ENCODE results near the gene SYP.
A peak's percentile ranks its signal among the peaks of the same experiment; 100 is the strongest.

The SYP gene

GRCh38 chrX:49171752-49172279 is 28.2 kb downstream of the SYP start, which contains the start of gene PLP2 (continued):
- TF ChIP-seq PRDM4 (tag by site-specific recombination; IDR thresholded peaks at IDR 0.05) (peak; percentile 29; the same call in 1 of the 2 replicates), PRDM10 (tag by site-specific recombination; IDR thresholded peaks at IDR 0.05) (no peak), ZNF169 (tag by site-specific recombination; IDR thresholded peaks at IDR 0.05) (no peak), ZNF544 (tag by site-specific recombination; IDR thresholded peaks at IDR 0.05) (no peak), ZNF121 (tag by site-specific recombination; IDR thresholded peaks at IDR 0.05) (no peak), ZNF785 (tag by site-specific recombination; IDR thresholded peaks at IDR 0.05) (no peak), INSM2 (tag by site-specific recombination; IDR thresholded peaks at IDR 0.05) (peak; percentile 23; the same call in 1 of the 2 replicates), ZNF600 (tag by site-specific recombination; IDR thresholded peaks at IDR 0.05) (peak; percentile 33; the same call in 1 of the 2 replicates), ZNF416 (tag by site-specific recombination; IDR thresholded peaks at IDR 0.05) (no peak), ZNF837 (tag by site-specific recombination; IDR thresholded peaks at IDR 0.05) (no peak), SETDB1 (IDR thresholded peaks at IDR 0.05; ENCODE audit: insufficient read length, low read length) (no peak), ZNF280C (tag by site-specific recombination; IDR thresholded peaks at IDR 0.05) (no peak), ZNF555 (tag by site-specific recombination; conservative IDR thresholded peaks at IDR 0.05) (no peak), ZNF830 (tag by site-specific recombination; IDR thresholded peaks at IDR 0.05; ENCODE audit: low read depth) (no peak), ZNF423 (tag by site-specific recombination; IDR thresholded peaks at IDR 0.05) (peak; percentile 85), ZNF350 (tag by site-specific recombination; IDR thresholded peaks at IDR 0.05) (no peak), ZNF629 (tag by site-specific recombination; IDR thresholded peaks at IDR 0.05) (peak; percentile 24; the same call in 1 of the 2 replicates), ZNF24 (tag by site-specific recombination; IDR thresholded peaks at IDR 0.05) (no peak), ZNF777 (tag by site-specific recombination; IDR thresholded peaks at IDR 0.05; ENCODE audit: borderline replicate concordance) (peak; percentile 73; the same call in 1 of the 2 replicates), ZBTB21 (tag by site-specific recombination; IDR thresholded peaks at IDR 0.05) (no peak), OSR2 (tag by site-specific recombination; IDR thresholded peaks at IDR 0.05) (0 out of 2 replicates have a peak, but pooled peaks have one; percentile 16), ZNF10 (tag by site-specific recombination; IDR thresholded peaks at IDR 0.05) (no peak), ZNF658 (tag by site-specific recombination; IDR thresholded peaks at IDR 0.05) (no peak)
- TF ChIP-seq, protein P1, sequence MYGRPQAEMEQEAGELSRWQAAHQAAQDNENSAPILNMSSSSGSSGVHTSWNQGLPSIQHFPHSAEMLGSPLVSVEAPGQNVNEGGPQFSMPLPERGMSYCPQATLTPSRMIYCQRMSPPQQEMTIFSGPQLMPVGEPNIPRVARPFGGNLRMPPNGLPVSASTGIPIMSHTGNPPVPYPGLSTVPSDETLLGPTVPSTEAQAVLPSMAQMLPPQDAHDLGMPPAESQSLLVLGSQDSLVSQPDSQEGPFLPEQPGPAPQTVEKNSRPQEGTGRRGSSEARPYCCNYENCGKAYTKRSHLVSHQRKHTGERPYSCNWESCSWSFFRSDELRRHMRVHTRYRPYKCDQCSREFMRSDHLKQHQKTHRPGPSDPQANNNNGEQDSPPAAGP (tag by site-specific recombination; IDR thresholded peaks at IDR 0.05) = peak; percentile 67
- TF ChIP-seq, protein P2, sequence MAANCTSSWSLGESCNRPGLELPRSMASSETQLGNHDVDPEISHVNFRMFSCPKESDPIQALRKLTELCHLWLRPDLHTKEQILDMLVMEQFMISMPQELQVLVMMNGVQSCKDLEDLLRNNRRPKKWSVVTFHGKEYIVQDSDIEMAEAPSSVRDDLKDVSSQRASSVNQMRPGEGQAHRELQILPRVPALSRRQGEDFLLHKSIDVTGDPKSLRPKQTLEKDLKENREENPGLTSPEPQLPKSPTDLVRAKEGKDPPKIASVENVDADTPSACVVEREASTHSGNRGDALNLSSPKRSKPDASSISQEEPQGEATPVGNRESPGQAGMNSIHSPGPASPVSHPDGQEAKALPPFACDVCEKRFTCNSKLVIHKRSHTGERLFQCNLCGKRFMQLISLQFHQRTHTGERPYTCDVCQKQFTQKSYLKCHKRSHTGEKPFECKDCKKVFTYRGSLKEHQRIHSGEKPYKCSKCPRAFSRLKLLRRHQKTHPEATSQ (tag by site-specific recombination; IDR thresholded peaks at IDR 0.05) = no peak
